ENCODE data around the gene EPHB1.

- no peak for TF ChIP-seq CTCF (IDR thresholded peaks at IDR 0.05; ENCODE audit: insufficient read depth, low read length)
- no peak for TF ChIP-seq SPI1 (IDR thresholded peaks at IDR 0.05; ENCODE audit: borderline replicate concordance, low read depth)
Measured at GRCh38 chr3:134793562-134793961, 1.5 kb upstream of the EPHB1 start.
